GM21360 (cell line): ENCODE results near the gene FLOT1.
A peak's percentile ranks its signal among the peaks of the same experiment; 100 is the strongest.
"Not testable (repeated sequence)": the region's sequence is repeated elsewhere in the genome, so short reads cannot be mapped to it uniquely, and the experiment has no call there.

Experiments used
- ATAC-seq: cut with Tn5 transposase; IDR thresholded peaks from one replicate; pipeline ENCODE4 v1.9.1; 2021; ENCODE audit warnings: mild to moderate bottlenecking, moderate library complexity; ENCODE audit not compliant: unreplicated experiment

FLOT1 gene

DNA sequence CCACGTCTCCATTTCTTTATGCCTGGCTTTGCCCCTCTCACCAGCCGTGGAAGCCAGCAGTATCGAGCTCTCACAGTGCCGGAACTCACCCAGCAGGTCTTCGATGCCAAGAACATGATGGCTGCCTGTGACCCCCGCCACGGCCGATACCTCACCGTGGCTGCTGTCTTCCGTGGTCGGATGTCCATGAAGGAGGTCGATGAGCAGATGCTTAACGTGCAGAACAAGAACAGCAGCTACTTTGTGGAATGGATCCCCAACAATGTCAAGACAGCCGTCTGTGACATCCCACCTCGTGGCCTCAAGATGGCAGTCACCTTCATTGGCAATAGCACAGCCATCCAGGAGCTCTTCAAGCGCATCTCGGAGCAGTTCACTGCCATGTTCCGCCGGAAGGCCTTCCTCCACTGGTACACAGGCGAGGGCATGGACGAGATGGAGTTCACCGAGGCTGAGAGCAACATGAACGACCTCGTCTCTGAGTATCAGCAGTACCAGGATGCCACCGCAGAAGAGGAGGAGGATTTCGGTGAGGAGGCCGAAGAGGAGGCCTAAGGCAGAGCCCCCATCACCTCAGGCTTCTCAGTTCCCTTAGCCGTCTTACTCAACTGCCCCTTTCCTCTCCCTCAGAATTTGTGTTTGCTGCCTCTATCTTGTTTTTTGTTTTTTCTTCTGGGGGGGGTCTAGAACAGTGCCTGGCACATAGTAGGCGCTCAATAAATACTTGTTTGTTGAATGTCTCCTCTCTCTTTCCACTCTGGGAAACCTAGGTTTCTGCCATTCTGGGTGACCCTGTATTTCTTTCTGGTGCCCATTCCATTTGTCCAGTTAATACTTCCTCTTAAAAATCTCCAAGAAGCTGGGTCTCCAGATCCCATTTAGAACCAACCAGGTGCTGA is 18.4 kb downstream of the FLOT1 start:
- ATAC-seq = not testable (repeated sequence)

DNA sequence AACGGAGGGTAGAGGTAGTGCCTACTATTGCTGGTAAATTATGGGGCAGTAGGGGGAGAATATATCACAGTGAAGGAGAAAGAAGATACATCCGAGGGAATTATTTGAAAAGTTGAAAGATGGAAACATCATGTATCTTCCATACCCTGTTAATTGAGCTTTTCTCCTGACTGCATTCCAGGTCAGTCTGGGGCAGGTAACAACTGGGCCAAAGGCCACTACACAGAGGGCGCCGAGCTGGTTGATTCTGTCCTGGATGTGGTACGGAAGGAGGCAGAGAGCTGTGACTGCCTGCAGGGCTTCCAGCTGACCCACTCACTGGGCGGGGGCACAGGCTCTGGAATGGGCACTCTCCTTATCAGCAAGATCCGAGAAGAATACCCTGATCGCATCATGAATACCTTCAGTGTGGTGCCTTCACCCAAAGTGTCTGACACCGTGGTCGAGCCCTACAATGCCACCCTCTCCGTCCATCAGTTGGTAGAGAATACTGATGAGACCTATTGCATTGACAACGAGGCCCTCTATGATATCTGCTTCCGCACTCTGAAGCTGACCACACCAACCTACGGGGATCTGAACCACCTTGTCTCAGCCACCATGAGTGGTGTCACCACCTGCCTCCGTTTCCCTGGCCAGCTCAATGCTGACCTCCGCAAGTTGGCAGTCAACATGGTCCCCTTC is 19.2 kb downstream of the FLOT1 start:
- not testable (repeated sequence) for ATAC-seq

DNA sequence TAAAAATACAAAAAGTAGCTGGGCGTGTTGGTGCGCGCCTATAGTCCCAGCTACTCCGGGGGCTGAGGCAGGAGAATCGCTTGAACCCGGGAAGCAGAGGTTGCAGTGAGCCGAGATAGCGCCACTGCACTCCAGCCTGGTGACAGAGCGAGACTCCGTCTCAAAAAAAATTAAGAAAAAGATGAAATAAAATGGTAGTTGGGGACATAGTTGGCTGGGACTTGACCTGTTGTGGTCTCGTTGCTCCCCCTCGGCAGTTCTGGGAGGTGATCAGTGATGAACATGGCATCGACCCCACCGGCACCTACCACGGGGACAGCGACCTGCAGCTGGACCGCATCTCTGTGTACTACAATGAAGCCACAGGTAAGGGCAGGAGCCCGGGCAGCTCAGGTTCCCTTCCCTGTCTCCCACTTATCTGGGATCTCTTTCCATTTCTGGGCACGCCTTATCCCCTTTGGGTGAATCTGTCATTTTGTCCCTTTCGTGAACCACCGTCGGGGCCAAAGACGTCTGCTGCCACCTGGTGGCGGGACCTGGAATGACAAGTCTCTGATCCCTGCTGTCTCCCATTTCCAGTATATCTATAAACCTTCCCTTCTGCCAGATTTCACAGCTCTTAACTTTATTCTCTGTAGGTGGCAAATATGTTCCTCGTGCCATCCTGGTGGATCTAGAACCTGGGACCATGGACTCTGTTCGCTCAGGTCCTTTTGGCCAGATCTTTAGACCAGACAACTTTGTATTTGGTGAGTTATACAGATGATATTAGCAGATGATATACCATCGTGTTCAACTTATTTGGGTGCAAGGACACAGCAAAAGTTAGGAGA is 20.0 kb downstream of the FLOT1 start:
- no peak for ATAC-seq

DNA sequence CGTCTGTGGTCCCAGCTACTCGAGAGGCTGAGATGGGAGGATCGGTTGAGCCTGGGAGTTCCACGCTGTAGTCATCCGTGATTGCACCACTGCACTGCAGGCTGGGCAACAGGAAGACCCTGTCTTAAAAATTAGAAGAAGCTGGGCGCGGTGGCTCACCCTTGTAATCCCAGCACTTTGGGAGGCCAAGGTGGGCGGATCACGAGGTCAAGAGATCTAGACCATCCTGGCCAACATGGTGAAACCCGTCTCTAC is 20.5 kb downstream of the FLOT1 start:
- ATAC-seq = not testable (repeated sequence)

DNA sequence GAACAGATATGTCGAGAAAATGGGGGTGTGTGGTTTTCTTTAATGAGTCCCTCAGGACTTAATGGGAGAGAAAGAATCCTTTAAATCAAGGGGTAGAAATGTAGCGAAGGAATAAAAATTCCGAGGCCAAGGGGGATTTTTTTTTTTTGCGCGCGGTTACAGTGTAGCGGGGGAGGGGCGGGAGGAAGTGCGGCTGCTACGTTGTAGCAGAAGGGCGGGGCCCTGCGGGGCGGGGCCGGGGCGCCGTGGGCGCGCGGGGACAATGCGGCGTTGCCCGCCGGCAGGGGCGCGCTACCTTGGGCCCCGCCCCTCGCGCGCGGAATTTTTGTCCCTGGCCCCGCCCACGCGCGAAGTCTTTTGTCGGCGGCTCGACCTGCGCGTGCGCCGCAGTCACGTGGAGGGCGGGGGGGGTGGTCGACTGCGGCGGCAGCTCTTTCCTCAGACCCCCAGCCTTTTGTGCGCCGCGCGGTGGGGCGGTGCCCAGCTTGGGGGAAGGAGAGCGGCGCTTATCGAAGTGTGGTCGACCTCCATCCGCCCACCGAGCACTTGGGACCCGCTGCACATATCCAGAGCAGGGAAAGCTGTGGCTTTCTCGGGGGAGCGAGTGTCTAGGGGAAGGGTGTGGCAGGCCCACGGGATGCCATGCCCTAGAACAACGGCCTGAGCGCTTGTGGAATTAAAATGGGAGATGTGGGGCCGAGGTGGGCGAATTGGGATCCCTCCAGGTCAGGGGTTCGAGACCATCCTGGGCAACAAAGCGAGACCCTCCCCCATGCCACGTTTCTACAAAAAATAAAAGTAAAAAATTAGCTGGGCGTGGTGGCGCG is 21.1 kb downstream of the FLOT1 start:
- peak; percentile 30 for ATAC-seq

DNA sequence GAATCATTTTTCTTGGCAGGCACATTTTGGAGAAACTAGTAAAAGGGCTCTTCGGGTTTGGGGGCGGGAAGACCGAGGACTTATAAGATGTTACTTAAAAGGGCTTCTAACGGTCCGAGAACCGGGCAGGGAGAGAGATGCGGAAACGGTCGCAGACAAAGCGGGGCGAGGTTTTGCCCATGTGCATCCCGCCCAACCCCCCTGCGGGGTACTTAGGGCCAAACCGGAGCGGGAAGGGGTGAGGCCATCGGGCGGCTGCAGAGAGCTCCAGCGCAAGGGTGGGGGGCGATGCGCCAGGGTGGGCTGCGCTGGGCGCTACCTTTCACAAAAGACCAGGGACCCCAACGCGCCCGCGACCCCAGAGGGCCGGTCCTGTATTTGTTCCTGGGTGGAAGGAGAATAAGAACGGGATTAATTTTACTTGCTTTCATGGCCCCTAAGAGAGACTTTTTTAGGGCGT is 21.7 kb downstream of the FLOT1 start:
- ATAC-seq = no peak

DNA sequence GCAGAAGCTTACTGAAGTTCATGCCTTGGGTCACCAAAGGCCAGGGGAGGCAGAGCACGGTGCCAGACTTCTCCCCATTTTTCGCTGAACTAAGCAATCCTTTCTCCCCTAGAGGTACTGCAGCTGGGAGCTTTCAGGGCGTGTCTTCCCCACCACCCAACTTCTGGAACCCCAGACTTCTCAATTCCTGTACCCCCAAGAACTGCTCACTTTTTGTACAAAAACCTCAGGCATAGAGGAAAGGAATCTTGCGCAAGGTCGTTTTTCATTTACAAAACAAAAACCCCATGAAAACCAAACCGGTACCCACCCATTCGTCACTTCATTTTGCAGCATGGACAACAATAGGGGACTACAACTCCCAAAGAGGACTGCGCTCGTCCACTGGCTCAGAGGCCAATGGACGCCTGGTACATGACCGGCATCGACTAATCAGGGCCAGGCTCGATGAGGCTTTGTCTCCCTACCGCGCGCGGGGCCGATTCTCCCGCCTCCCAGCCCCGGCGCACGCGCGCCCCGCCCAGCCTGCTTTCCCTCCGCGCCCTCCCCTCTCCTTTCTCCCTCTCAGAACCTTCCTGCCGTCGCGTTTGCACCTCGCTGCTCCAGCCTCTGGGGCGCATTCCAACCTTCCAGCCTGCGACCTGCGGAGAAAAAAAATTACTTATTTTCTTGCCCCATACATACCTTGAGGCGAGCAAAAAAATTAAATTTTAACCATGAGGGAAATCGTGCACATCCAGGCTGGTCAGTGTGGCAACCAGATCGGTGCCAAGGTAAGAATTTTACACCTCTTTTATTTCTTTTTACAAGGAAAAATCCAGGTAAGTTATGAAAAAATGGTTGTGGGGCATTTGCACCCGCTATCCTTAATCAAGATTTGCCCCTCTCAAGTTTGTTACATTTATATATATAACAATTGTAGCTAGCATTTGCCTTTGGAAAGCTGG is 22.4 kb downstream of the FLOT1 start, which contains the start of gene TUBB:
Gene TUBB (plus strand): TSS at position 562 of the 947 bp plus-strand sequence. CDS start 155 bp downstream, at position 717.
- ATAC-seq = peak; percentile 42

DNA sequence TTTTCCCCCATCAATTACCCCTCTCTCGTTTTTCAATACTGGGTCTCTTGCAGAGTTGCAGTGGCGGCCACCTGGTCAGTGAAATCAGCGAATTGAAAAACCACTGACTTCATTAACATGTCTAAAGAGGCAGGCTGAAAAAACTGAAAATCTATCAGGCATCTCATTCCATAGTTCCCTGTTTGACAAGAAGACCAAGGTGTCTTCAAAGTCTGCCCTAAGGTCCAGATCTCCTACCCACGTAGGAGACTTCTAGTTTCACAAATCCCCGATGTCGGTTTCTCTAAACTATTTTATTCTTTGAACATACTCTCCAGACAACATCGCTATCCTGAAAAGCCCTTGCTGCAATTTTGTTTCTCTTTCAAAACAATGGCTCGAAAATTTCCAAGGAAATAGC is 23.1 kb downstream of the FLOT1 start:
- no peak for ATAC-seq

DNA sequence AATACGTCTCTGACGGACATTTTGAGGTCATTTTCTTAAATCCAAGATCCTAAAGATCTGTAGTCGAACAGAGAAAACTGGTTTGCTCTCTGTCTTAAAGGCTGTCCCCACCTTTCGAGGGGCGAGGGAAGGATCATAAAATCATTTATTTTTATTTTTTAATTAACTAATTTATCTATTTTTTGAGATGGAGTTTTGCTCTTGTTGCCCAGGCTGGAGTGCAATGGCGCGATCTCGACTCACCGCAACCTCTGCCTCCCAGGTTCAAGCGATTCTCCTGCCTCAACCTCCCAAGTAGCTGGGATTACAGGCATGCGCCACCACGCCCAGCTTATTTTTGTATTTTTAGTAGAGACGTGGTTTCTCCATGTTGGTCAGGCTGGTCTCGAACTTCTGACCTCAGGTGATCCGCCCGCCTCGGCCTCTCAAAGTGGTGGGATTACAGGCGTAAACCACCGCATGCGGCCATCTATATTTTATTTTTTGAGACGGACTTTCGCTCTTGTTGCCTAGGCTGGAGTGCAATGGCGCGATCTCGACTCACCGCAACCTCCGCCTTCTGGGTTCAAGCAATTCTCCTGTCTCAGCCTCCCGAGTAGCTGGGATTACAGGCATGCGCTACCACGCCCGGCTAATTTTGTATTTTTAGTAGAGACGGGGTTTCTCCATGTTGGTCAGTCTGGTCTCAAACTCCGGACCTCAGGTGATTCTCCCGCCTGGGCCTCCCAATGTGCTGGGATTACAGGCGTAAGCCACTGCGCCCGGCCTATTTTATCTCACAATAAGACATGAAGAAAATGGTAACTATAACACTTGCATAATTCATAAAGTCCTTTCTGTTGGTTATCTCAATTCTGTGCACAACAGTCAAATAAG is 24.4 kb downstream of the FLOT1 start:
- ATAC-seq = not testable (repeated sequence)

DNA sequence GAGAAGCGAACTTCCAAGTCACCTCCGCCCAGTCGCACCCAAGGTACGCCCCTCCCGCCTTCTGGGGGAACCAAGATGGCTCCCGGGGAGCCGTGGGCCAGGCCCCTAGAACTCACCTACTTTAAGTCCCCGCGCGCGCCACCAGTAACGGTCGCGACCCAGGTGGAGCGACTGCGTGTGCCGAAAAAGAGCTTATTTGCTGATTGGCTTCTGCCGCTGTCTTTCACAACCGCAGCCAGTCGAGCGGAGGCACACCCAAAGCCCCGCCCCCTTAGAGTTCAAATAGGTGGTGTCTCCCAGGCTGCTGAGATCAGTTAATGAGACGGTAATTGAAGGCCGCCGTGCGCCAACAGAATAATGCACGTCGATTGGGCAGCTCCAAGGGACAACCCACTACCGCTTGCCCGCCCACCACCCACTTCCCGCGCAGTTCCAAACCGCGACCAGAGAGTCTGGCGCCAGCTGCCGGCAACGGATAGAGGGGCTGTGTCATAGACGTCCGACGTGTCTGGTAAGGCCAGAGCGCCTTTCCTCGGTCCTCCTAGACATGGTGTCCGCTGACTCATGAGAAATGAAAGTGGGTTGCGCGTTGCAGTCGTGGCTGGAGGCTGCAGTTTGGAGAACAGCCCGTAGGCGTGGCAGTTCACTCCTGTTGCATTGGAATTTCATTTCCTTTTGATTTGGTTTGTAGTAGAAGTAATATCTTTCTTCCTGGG is 25.2 kb downstream of the FLOT1 start, which contains the start of gene MDC1:
Gene MDC1 (minus strand): TSS at position 153 of the 716 bp plus-strand sequence. CDS start 2,106 bp downstream, outside the sequence.
- peak; percentile 48 for ATAC-seq

DNA sequence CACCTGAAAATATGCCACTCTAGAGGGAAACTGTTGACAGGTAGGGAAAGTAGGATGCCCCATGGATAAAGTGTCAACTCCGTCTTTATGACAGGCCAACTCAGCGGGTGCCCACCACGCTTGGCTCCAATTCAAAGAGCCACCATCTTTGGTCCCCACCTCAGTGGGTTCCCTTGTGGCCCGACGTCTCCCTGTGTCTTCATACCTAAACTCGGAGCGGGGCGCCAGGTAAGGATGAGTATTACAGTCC is 25.7 kb downstream of the FLOT1 start:
- no peak for ATAC-seq

DNA sequence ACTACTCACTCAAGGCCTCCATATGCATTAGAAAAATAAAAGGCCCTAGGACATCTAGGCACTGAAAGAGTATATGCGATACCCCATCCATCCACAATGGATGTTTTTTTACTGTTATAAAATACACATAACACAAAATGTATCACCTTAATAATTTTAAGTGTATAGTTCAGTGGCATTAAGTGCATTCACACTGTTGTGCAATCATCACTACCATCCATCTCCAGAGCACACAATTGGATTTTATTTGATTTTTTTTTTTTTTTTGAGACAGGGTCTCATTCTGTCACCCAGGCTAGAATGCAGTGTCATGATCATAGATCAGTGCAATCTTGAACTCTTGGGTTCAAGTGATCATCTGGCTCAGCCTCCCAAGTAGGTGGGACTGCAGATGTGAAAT is 28.2 kb downstream of the FLOT1 start:
- no peak for ATAC-seq

DNA sequence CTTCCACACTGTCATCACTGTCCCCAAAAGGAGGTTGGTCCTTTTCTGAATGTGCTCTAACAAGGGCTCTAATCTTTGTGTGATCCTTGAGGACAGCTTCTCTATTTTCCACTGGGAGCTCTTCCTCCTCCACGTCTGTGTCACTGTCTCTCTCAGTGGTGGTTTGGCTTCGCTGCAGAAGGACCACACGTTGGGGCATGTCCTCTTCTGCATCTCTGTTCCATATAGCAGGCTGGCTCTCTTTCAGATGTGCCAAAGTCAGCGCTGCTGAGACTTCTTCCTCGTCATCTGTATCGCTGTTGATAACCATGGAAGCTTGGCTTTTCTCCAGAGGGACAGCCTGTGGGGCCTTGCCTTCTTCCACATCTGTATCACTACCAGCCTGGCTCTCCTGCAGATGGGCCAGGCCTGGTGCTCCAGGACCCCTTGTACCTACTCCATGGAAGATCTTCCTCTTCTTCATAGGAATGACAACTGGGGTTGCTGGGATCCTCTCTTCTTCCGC is 30.0 kb downstream of the FLOT1 start:
- no peak for ATAC-seq

DNA sequence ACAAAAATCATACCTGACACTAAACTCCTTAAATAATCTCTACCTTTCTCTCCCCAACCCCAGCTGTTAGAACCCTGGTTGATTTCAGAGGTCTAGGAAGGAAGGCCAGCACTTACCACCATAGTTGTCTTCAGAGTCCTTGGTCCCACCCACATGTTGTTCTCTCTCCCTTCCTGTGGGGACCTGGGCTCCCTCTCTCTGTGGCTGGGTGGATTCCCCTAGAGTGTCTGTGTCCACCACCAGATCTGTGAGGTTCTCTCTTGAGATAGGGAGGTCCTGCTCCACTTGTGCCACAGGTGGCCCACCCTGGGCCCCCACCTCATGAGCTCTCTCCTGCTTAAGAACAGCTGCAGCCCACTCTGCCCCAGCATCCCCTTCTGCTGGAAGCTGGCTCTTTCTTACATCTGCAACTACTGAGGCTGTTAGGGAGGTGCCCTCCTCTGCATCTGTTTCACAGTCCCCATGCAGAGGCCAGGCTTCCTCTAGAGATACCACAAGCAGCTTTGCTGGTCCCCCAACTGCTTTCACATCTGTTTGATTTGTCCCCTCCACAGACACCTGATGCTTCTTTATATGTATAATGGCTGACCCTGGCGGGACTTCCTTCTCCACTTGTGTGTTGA is 30.6 kb downstream of the FLOT1 start:
- ATAC-seq = no peak

DNA sequence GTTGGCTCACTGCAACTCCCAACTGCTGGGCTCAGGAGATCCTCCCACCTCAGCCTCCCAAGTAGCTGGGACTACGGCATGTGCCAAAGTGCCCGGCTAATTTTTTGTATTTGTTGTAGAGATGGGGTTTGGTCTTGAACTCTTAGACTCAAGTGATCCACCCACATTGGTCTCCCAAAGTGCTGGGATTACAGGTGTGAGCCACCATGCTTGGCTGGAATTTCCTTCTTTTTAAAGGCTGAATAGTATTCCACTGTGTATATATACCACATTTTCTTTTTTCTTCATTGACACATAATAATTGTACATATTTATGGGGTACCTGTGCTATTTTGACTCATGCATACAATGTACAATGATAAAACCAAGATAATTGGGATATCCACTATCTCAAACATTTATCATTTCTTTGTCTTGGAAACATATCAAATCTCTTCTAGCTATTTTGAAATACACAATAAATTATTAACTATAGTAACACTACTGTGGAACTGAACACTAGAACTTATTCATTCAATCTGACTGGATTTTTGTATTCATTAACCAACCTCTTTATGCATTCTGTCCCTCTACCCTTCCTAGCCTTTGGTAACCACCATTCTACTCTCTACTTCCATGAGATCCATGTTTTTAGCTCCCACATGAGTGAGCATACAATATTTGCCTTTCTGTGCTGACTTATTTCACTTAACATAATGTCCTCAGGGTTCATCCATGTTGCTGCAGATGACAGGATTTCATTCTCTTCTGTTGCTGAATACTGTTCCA is 33.2 kb downstream of the FLOT1 start:
- no peak for ATAC-seq

DNA sequence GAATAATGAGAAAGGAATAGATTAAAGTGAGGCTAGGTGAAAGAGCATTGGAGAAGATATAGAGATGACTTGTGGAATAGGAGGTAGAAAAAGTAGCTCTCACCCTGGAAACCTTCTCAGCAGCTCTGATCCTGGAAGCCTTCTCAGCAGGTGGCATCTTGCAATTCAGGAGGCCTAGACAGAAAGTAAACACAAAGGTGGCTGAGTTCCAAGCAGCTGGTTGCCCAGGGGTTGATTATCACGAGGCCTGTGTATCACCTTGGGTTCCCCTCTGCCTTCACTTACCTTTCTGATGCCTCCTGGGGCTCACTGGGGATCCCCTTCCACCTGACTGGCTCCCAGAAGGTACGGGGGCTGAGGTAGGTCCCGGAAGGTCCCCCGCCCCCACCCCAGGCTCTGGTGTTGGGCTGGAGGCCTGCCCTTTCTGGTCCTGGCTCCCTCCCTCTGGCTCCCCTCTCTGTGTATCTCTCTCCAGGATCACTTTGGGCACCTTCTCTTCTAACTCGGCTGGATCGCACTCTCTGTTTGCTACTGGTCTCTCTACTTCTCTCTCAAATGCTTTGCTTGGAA is 35.1 kb downstream of the FLOT1 start:
- ATAC-seq = no peak
